A549 (cell line): Measurements from ENCODE around the gene CDC14B.

ENCODE experiments used
- CBX2 ChIP-seq: fragments of 200-600 bp; sonication (generic); IDR thresholded peaks from 2 replicates; pipeline ENCODE4 v1.6.1; 2016; ENCODE audit warnings: low read depth, mild to moderate bottlenecking, borderline replicate concordance
- CEBPB ChIP-seq, 2 experiments: fragments of >200 bp in 1 of 2; sonication (Bioruptor Twin) in 1 of 2; formaldehyde crosslinking in 1 of 2; IDR thresholded peaks; 2 replicates each; pipeline ENCODE4 v1.6.1; 2012 to 2016
- CTCF ChIP-seq: fragments of >200 bp; sonication (Bioruptor Twin); formaldehyde crosslinking; IDR thresholded peaks from 3 replicates; pipeline ENCODE4 v1.5.1; 2016
- KDM5A ChIP-seq: fragments of 200-600 bp; sonication (generic); IDR thresholded peaks from 2 replicates; pipeline ENCODE4 v1.6.1; 2016; ENCODE audit warnings: antibody characterized with exemption, mild to moderate bottlenecking
- NPAS2 ChIP-seq: fragments of 250-450 bp; sonication (Bioruptor Pico); IDR thresholded peaks from 2 replicates; pipeline ENCODE4 v1.8.0; 2022; ENCODE audit warnings: mild to moderate bottlenecking, moderate library complexity, borderline replicate concordance
- POLR2A ChIP-seq: IDR thresholded peaks from 2 replicates; pipeline ENCODE4 v1.6.1; 2012; ENCODE audit warnings: mild to moderate bottlenecking, low read length
- POLR2AphosphoS2 ChIP-seq: conservative IDR thresholded peaks from 2 replicates; pipeline ENCODE4 v1.6.1; 2012; ENCODE audit warnings: low read length, improper control_type of control experiment, inconsistent platforms
- RAD21 ChIP-seq, 2 experiments: fragments of >200 bp in 1 of 2; sonication (Bioruptor Twin) in 1 of 2; formaldehyde crosslinking in 1 of 2; IDR thresholded peaks in 1 of 2; conservative IDR thresholded peaks in 1 of 2; 2 replicates in 1 of 2; 3 replicates in 1 of 2; pipeline ENCODE4 v1.6.1; 2012 to 2018; ENCODE audit warnings: inconsistent platforms in 1 of 2
- TF ChIP-seq, protein P1 (sequence below): fragments of 250-450 bp; sonication (Bioruptor Pico); IDR thresholded peaks from 2 replicates; pipeline ENCODE4 v1.5.0; 2021; ENCODE audit warnings: mild to moderate bottlenecking, moderate library complexity, borderline replicate concordance
- TF ChIP-seq, protein P2 (sequence below): fragments of 150-350 bp; IDR thresholded peaks from 2 replicates; pipeline ENCODE4 v1.6.1; 2014; ENCODE audit warnings: low read depth, mild to moderate bottlenecking, low read length

DNA sequence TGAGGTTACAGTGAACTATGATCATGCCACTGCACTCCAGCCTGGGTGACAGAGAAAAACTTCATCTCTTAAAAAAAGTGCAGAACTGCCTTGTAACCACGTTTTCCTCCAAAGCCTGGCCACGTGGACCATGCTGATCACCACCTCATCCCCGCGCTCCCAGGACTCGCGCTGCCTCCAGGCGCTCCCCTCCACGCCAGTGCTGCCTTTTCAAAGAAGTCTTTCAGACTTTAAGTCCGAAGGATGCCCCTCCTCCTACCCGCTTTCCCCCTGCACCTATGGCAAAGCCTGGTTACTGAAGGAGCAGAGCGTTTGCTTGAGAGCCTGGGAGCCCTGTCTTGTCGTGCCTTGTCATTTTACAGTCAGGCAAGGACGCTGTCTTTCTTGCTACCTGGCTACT lies 125.9 kb downstream of the CDC14B start:
- TF ChIP-seq, protein P1, sequence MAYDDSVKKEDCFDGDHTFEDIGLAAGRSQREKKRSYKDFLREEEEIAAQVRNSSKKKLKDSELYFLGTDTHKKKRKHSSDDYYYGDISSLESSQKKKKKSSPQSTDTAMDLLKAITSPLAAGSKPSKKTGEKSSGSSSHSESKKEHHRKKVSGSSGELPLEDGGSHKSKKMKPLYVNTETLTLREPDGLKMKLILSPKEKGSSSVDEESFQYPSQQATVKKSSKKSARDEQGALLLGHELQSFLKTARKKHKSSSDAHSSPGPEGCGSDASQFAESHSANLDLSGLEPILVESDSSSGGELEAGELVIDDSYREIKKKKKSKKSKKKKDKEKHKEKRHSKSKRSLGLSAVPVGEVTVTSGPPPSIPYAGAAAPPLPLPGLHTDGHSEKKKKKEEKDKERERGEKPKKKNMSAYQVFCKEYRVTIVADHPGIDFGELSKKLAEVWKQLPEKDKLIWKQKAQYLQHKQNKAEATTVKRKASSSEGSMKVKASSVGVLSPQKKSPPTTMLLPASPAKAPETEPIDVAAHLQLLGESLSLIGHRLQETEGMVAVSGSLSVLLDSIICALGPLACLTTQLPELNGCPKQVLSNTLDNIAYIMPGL = no peak
- TF ChIP-seq CTCF = no peak
- no peak for TF ChIP-seq POLR2A
- no peak for TF ChIP-seq CEBPB (IDR thresholded peaks at IDR 0.05)
- no peak for TF ChIP-seq NPAS2
- TF ChIP-seq, protein P2, sequence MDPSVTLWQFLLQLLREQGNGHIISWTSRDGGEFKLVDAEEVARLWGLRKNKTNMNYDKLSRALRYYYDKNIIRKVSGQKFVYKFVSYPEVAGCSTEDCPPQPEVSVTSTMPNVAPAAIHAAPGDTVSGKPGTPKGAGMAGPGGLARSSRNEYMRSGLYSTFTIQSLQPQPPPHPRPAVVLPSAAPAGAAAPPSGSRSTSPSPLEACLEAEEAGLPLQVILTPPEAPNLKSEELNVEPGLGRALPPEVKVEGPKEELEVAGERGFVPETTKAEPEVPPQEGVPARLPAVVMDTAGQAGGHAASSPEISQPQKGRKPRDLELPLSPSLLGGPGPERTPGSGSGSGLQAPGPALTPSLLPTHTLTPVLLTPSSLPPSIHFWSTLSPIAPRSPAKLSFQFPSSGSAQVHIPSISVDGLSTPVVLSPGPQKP = no peak
- TF ChIP-seq CBX2 = no peak
- TF ChIP-seq KDM5A = no peak
- TF ChIP-seq POLR2AphosphoS2 = no peak
- TF ChIP-seq RAD21 (conservative IDR thresholded peaks at IDR 0.05 in 1 of 2, IDR thresholded peaks at IDR 0.05 in 1 of 2) = no peak
